Activated T-helper 1 cell treated with anti-CD3 and anti-CD28 coated beads, Interleukin-12 subunit alpha, Interleukin-12 subunit beta, Interleukin-2, Interleukin-4 antibody, amounts not matched to agents 30 ng/mL and 10 ng/mL and 1 ng/mL, durations not matched to agents 14 hours and 24 hours and 36 hours (primary cell): ENCODE results near the gene MYMX. TPM values are rescaled to one million over a fixed set of nuclear protein-coding genes. Genes with fewer than 3 reads are reported as not detected.

ENCODE experiments used
- DNase-seq: peaks from one replicate; pipeline ENCODE4 v3.0.0; 2021; ENCODE audit warnings: low spot score
- H3K27ac Mint-ChIP-seq: one replicate; pipeline ENCODE4 v1.8.0; 2021; ENCODE audit warnings: mild to moderate bottlenecking, mixed read lengths
- H3K27me3 Mint-ChIP-seq: one replicate; pipeline ENCODE4 v1.8.0; 2022; ENCODE audit warnings: mild to moderate bottlenecking, moderate library complexity, mixed read lengths; ENCODE audit not compliant: insufficient read depth
- H3K36me3 Mint-ChIP-seq: one replicate; pipeline ENCODE4 v1.8.0; 2021; ENCODE audit warnings: low read depth, mixed read lengths
- H3K4me1 Mint-ChIP-seq: one replicate; pipeline ENCODE4 v1.8.0; 2021; ENCODE audit warnings: low read depth, mixed read lengths
- H3K4me3 Mint-ChIP-seq: one replicate; pipeline ENCODE4 v1.8.0; 2021; ENCODE audit warnings: mild to moderate bottlenecking, moderate library complexity, mixed read lengths
- H3K9me3 Mint-ChIP-seq: one replicate; pipeline ENCODE4 v1.8.0; 2021; ENCODE audit warnings: mixed read lengths
- intact Hi-C: fragments of 100-400 bp; cut with micrococcal nuclease; formaldehyde crosslinking; loops from one replicate; pipeline ENCODE4 v1.15.1; 2024
- total RNA-seq: library from RNA; stranded (reverse); gene quantifications from 2 replicates; pipeline ENCODE4 v1.2.3, GENCODE V29; 2022

Gene MYMX
- total RNA-seq, 1 donor from 2014 or later, result not detected

GRCh38 chr6:44234101-44235025 is 17.6 kb downstream of the MYMX start:
- Mint-ChIP-seq H3K4me1 (peaks cover 13% of the 10 kb centered on the region), H3K4me3 (no peak overlapping the region), H3K9me3 (no peaks in the 10 kb centered on the region), H3K27me3 (no peaks in the 10 kb centered on the region), H3K36me3 (peaks cover 18% of the 10 kb centered on the region), H3K27ac (peak overlapping the region; percentile 53)
- intact Hi-C loops, result no loop called here
- no peak for DNase-seq

- peaks cover 17% of the 10 kb centered on the region for H3K36me3 Mint-ChIP-seq
- intact Hi-C loops, result no loop called here
- no peaks in the 10 kb centered on the region for H3K27me3 Mint-ChIP-seq
- H3K27ac Mint-ChIP-seq, result no peak overlapping the region
- DNase-seq, result no peak
- H3K4me1 Mint-ChIP-seq, result peaks cover 13% of the 10 kb centered on the region
- H3K4me3 Mint-ChIP-seq, result no peak overlapping the region
- H3K9me3 Mint-ChIP-seq, result no peaks in the 10 kb centered on the region
Observed at GRCh38 chr6:44235269-44235668, 18.5 kb downstream of the MYMX start.

GRCh38 chr6:44235891-44236516 is 19.3 kb downstream of the MYMX start:
- intact Hi-C loops, result no loop called here

GRCh38 chr6:44237021-44237812 is 20.5 kb downstream of the MYMX start:
- no peaks in the 10 kb centered on the region for H3K9me3 Mint-ChIP-seq
- peaks cover 13% of the 10 kb centered on the region for H3K4me1 Mint-ChIP-seq
- intact Hi-C loops, result loop anchor here (1.0 kb wide), 1 partner anchor 14 kb away; the partner anchor contains the start of gene SLC29A1
- H3K27ac Mint-ChIP-seq, result peak overlapping the region; percentile 86
- peak; percentile 61 for DNase-seq
- no peaks in the 10 kb centered on the region for H3K27me3 Mint-ChIP-seq
- H3K4me3 Mint-ChIP-seq, result peak overlapping the region; percentile 82
- peaks cover 9% of the 10 kb centered on the region for H3K36me3 Mint-ChIP-seq

More at GRCh38 chr6:44235891-44236516, 19.3 kb downstream of the MYMX start:
- H3K4me3 Mint-ChIP-seq, result no peak overlapping the region
- DNase-seq, result no peak
- peaks cover 11% of the 10 kb centered on the region for H3K36me3 Mint-ChIP-seq
- no peaks in the 10 kb centered on the region for H3K27me3 Mint-ChIP-seq
- H3K4me1 Mint-ChIP-seq, result peaks cover 13% of the 10 kb centered on the region
- H3K27ac Mint-ChIP-seq, result no peak overlapping the region
- no peaks in the 10 kb centered on the region for H3K9me3 Mint-ChIP-seq

GRCh38 chr6:44237813-44238433 is 21.2 kb downstream of the MYMX start:
- H3K9me3 Mint-ChIP-seq, result no peaks in the 10 kb centered on the region
- intact Hi-C loops, result loop anchor here (1.0 to 2.0 kb wide), 5 partner anchors 8 to 111 kb away; partner anchors contain the start of genes MRPL14, NFKBIE, SLC29A1 and TMEM63B
- peaks cover 8% of the 10 kb centered on the region for H3K36me3 Mint-ChIP-seq
- peak; percentile 79 for DNase-seq
- peaks cover 13% of the 10 kb centered on the region for H3K4me1 Mint-ChIP-seq
- no peaks in the 10 kb centered on the region for H3K27me3 Mint-ChIP-seq
- H3K27ac Mint-ChIP-seq, result peak overlapping the region; percentile 86
- peak overlapping the region; percentile 82 for H3K4me3 Mint-ChIP-seq

- H3K4me3 Mint-ChIP-seq, result peak overlapping the region; percentile 82
- no peak for DNase-seq
- H3K27ac Mint-ChIP-seq, result peak overlapping the region; percentile 86
- peaks cover 3% of the 10 kb centered on the region for H3K36me3 Mint-ChIP-seq
- no peaks in the 10 kb centered on the region for H3K9me3 Mint-ChIP-seq
- intact Hi-C loops, result loop anchor here (1.0 to 2.0 kb wide), 4 partner anchors 7 to 112 kb away; partner anchors contain the start of genes MRPL14, NFKBIE and TMEM63B
- H3K27me3 Mint-ChIP-seq, result peaks cover 4% of the 10 kb centered on the region
- H3K4me1 Mint-ChIP-seq, result peaks cover 13% of the 10 kb centered on the region
Observed at GRCh38 chr6:44238687-44239350, 22.1 kb downstream of the MYMX start.

- no peak overlapping the region for H3K27ac Mint-ChIP-seq
- no peaks in the 10 kb centered on the region for H3K9me3 Mint-ChIP-seq
- H3K4me1 Mint-ChIP-seq, result peaks cover 19% of the 10 kb centered on the region
- H3K27me3 Mint-ChIP-seq, result peaks cover 5% of the 10 kb centered on the region
- intact Hi-C loops, result no loop called here
- peaks cover 15% of the 10 kb centered on the region for H3K36me3 Mint-ChIP-seq
- no peak for DNase-seq
- no peak overlapping the region for H3K4me3 Mint-ChIP-seq
Observed at GRCh38 chr6:44243345-44243744, 26.6 kb downstream of the MYMX start.

GRCh38 chr6:44245391-44245911 is 28.7 kb downstream of the MYMX start:
- Mint-ChIP-seq H3K27ac (peak overlapping the region; percentile 98), H3K4me3 (peak overlapping the region; percentile 96), H3K36me3 (peaks cover 36% of the 10 kb centered on the region), H3K9me3 (no peaks in the 10 kb centered on the region), H3K4me1 (peaks cover 36% of the 10 kb centered on the region), H3K27me3 (peaks cover 5% of the 10 kb centered on the region)
- DNase-seq, result no peak
- intact Hi-C loops, result loop anchor here (5.0 kb wide), 2 partner anchors 473 to 618 kb away; partner anchors contain the start of genes GTPBP2 and VEGFA

- H3K4me3 Mint-ChIP-seq, result peak overlapping the region; percentile 96
- peaks cover 5% of the 10 kb centered on the region for H3K27me3 Mint-ChIP-seq
- no peaks in the 10 kb centered on the region for H3K9me3 Mint-ChIP-seq
- intact Hi-C loops, result loop anchor here (1.0 to 5.0 kb wide), 5 partner anchors 8 to 619 kb away; partner anchors contain the start of genes GTPBP2 and VEGFA
- H3K36me3 Mint-ChIP-seq, result peaks cover 42% of the 10 kb centered on the region
- H3K4me1 Mint-ChIP-seq, result peaks cover 38% of the 10 kb centered on the region
- DNase-seq, result peak; percentile 81
- peak overlapping the region; percentile 98 for H3K27ac Mint-ChIP-seq
Observed at GRCh38 chr6:44245912-44246662, 29.4 kb downstream of the MYMX start.

- H3K36me3 Mint-ChIP-seq, result peaks cover 50% of the 10 kb centered on the region
- peak within 1 kb of the TSS; percentile 98 for H3K27ac Mint-ChIP-seq
- peaks cover 5% of the 10 kb centered on the region for H3K27me3 Mint-ChIP-seq
- H3K9me3 Mint-ChIP-seq, result no peaks in the 10 kb centered on the region
- peak within 1 kb of the TSS; percentile 96 for H3K4me3 Mint-ChIP-seq
- intact Hi-C loops, result loop anchor here (1.0 to 5.0 kb wide), 8 partner anchors 8 to 619 kb away; partner anchors contain the start of genes CDC5L, GTPBP2, NFKBIE and SLC35B2
- peaks cover 45% of the 10 kb centered on the region for H3K4me1 Mint-ChIP-seq
- DNase-seq, result peak; percentile 96
Observed at GRCh38 chr6:44246663-44247337, 30.1 kb downstream of the MYMX start, which contains the start of gene HSP90AB1. Gene HSP90AB1 (plus strand): TSS chr6:44247101. CDS start chr6:44248630, 1,529 bp downstream.
